GM12878 (cell line): ENCODE data around the gene LRRN2.

Experiments used
- CTCF ChIP-seq, 3 experiments: IDR thresholded peaks in 2 of 3; conservative IDR thresholded peaks in 1 of 3; 2 replicates each; pipeline ENCODE4 v1.5.1; 2011; ENCODE audit warnings: low read depth in 3 of 3, low read length in 3 of 3, mild to moderate bottlenecking in 3 of 3, control low read depth in 2 of 3, moderate library complexity in 2 of 3, inconsistent platforms in 1 of 3, mixed read lengths in 1 of 3; ENCODE audit not compliant: control insufficient read depth in 2 of 3, insufficient read depth in 1 of 3; ENCODE audit errors: extremely low read depth in 1 of 3
- MYC ChIP-seq: IDR thresholded peaks from 2 replicates; pipeline ENCODE4 v1.6.1; 2011; ENCODE audit warnings: mild to moderate bottlenecking, low read length, moderate library complexity, inconsistent platforms; ENCODE audit not compliant: insufficient read depth, insufficient replicate concordance, insufficient read length, severe bottlenecking
- POLR2AphosphoS5 ChIP-seq: IDR thresholded peaks from 2 replicates; pipeline ENCODE4 v1.6.1; 2011; ENCODE audit warnings: mild to moderate bottlenecking, low read length, inconsistent platforms
- YY1 ChIP-seq: IDR thresholded peaks from 2 replicates; pipeline ENCODE4 v1.6.1; 2011; ENCODE audit warnings: low read depth, mild to moderate bottlenecking, low read length
- ZNF24 ChIP-seq: fragments of 450-650 bp; IDR thresholded peaks from 2 replicates; pipeline ENCODE4 v1.6.1; 2017; ENCODE audit warnings: antibody characterized with exemption, mild to moderate bottlenecking
- ZNF592 ChIP-seq: fragments of 450-650 bp; IDR thresholded peaks from 2 replicates; pipeline ENCODE4 v1.6.1; 2017; ENCODE audit warnings: mild to moderate bottlenecking, moderate library complexity

GRCh38 chr1:204568576-204569315, 116.8 kb downstream of the LRRN2 start:
- TF ChIP-seq MYC (no peak), CTCF (IDR thresholded peaks at IDR 0.05 in 2 of 3, conservative IDR thresholded peaks at IDR 0.05 in 1 of 3; ENCODE audit: control insufficient read depth in 2 of 3, extremely low read depth in 1 of 3, insufficient read depth in 1 of 3, low read depth in 3 of 3, low read length in 3 of 3) (no peak), YY1 (no peak), POLR2AphosphoS5 (no peak), ZNF24 (no peak), ZNF592 (no peak)
